ENCODE measurements around the gene ASXL1. TPM values are rescaled to one million over a fixed set of nuclear protein-coding genes. Genes with fewer than 3 reads are reported as not detected.

The ASXL1 gene
- total RNA-seq, 6 experiments from 2014 or later, result 49.0 to 62.4 (median 54.4) TPM

DNA sequence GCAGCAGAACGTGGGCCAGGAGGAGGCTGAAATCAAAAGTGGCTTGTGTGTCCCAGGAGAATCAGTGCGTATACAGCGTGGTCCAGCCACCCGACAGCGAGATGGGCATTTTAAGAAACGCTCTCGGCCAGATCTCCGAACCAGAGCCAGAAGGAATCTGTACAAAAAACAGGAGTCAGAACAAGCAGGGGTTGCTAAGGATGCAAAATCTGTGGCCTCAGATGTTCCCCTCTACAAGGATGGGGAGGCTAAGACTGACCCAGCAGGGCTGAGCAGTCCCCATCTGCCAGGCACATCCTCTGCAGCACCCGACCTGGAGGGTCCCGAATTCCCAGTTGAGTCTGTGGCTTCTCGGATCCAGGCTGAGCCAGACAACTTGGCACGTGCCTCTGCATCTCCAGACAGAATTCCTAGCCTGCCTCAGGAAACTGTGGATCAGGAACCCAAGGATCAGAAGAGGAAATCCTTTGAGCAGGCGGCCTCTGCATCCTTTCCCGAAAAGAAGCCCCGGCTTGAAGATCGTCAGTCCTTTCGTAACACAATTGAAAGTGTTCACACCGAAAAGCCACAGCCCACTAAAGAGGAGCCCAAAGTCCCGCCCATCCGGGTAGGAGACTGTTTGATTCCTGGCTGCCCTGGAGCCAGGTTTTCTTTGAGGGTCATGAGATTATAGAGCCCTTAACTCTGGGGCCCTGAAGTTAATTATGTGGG, 75.3 kb downstream of the ASXL1 start:
- DNase-seq, result no peak
- no peak overlapping the region for H3K4me3 Mint-ChIP-seq
- TF ChIP-seq, protein P1, sequence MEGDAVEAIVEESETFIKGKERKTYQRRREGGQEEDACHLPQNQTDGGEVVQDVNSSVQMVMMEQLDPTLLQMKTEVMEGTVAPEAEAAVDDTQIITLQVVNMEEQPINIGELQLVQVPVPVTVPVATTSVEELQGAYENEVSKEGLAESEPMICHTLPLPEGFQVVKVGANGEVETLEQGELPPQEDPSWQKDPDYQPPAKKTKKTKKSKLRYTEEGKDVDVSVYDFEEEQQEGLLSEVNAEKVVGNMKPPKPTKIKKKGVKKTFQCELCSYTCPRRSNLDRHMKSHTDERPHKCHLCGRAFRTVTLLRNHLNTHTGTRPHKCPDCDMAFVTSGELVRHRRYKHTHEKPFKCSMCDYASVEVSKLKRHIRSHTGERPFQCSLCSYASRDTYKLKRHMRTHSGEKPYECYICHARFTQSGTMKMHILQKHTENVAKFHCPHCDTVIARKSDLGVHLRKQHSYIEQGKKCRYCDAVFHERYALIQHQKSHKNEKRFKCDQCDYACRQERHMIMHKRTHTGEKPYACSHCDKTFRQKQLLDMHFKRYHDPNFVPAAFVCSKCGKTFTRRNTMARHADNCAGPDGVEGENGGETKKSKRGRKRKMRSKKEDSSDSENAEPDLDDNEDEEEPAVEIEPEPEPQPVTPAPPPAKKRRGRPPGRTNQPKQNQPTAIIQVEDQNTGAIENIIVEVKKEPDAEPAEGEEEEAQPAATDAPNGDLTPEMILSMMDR (IDR thresholded peaks at IDR 0.05), result no peak
- no peak overlapping the region for H3K27ac Mint-ChIP-seq
- H3K27me3 Mint-ChIP-seq (ENCODE audit: insufficient read depth), result no peaks in the 10 kb centered on the region; the same call in 1 of the 2 replicates
- H3K4me1 Mint-ChIP-seq (ENCODE audit: low read depth), result peaks cover 9% of the 10 kb centered on the region
- no peaks in the 10 kb centered on the region for H3K9me3 Mint-ChIP-seq
- peaks cover 43% of the 10 kb centered on the region for H3K36me3 Mint-ChIP-seq (ENCODE audit: low read depth)

DNA sequence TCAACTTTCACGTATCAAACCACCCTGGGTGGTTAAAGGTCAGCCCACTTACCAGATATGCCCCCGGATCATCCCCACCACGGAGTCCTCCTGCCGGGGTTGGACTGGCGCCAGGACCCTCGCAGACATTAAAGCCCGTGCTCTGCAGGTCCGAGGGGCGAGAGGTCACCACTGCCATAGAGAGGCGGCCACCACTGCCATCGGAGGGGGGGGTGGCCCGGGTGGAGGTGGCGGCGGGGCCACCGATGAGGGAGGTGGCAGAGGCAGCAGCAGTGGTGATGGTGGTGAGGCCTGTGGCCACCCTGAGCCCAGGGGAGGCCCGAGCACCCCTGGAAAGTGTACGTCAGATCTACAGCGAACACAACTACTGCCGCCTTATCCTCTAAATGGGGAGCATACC, 76.3 kb downstream of the ASXL1 start:
- TF ChIP-seq, protein P1 (IDR thresholded peaks at IDR 0.05), result no peak
- no peak for DNase-seq
- peaks cover 4% of the 10 kb centered on the region for H3K27me3 Mint-ChIP-seq (ENCODE audit: insufficient read depth)

DNA sequence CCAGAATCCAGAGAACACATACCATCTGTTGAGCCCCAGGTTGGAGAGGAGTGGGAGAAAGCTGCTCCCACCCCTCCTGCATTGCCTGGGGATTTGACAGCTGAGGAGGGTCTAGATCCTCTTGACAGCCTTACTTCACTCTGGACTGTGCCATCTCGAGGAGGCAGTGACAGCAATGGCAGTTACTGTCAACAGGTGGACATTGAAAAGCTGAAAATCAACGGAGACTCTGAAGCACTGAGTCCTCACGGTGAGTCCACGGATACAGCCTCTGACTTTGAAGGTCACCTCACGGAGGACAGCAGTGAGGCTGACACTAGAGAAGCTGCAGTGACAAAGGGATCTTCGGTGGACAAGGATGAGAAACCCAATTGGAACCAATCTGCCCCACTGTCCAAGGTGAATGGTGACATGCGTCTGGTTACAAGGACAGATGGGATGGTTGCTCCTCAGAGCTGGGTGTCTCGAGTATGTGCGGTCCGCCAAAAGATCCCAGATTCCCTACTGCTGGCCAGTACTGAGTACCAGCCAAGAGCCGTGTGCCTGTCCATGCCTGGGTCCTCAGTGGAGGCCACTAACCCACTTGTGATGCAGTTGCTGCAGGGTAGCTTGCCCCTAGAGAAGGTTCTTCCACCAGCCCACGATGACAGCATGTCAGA, 77.4 kb downstream of the ASXL1 start:
- TF ChIP-seq, protein P1 (IDR thresholded peaks at IDR 0.05), result no peak
- peaks cover 6% of the 10 kb centered on the region for H3K27me3 Mint-ChIP-seq (ENCODE audit: insufficient read depth)
- H3K36me3 Mint-ChIP-seq (ENCODE audit: low read depth), result peaks cover 43% of the 10 kb centered on the region
- H3K4me3 Mint-ChIP-seq, result no peak overlapping the region
- H3K4me1 Mint-ChIP-seq (ENCODE audit: low read depth), result peaks cover 25% of the 10 kb centered on the region
- H3K27ac Mint-ChIP-seq, result no peak overlapping the region
- no peaks in the 10 kb centered on the region for H3K9me3 Mint-ChIP-seq
- no peak for DNase-seq

More for the DNA sequence above, 76.3 kb downstream of the ASXL1 start:
- Mint-ChIP-seq H3K27ac (no peak overlapping the region; the same call in 1 of the 2 replicates), H3K36me3 (ENCODE audit: low read depth) (peaks cover 44% of the 10 kb centered on the region), H3K4me3 (no peak overlapping the region), H3K4me1 (ENCODE audit: low read depth) (peaks cover 18% of the 10 kb centered on the region), H3K9me3 (no peaks in the 10 kb centered on the region)

DNA sequence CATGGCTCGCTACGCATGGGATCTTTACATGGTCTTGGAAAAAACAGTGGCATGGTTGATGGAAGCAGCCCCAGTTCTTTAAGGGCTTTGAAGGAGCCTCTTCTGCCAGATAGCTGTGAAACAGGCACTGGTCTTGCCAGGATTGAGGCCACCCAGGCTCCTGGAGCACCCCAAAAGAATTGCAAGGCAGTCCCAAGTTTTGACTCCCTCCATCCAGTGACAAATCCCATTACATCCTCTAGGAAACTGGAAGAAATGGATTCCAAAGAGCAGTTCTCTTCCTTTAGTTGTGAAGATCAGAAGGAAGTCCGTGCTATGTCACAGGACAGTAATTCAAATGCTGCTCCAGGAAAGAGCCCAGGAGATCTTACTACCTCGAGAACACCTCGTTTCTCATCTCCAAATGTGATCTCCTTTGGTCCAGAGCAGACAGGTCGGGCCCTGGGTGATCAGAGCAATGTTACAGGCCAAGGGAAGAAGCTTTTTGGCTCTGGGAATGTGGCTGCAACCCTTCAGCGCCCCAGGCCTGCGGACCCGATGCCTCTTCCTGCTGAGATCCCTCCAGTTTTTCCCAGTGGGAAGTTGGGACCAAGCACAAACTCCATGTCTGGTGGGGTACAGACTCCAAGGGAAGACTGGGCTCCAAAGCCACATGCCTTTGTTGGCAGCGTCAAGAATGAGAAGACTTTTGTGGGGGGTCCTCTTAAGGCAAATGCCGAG, 78.2 kb downstream of the ASXL1 start:
- Mint-ChIP-seq H3K9me3 (no peaks in the 10 kb centered on the region), H3K27ac (no peak overlapping the region), H3K36me3 (ENCODE audit: low read depth) (peaks cover 44% of the 10 kb centered on the region), H3K4me1 (ENCODE audit: low read depth) (peaks cover 25% of the 10 kb centered on the region), H3K4me3 (no peak overlapping the region), H3K27me3 (ENCODE audit: insufficient read depth) (peaks cover 12% of the 10 kb centered on the region)
- DNase-seq, result no peak
- TF ChIP-seq, protein P1 (IDR thresholded peaks at IDR 0.05), result no peak

GRCh38 chr20:32436968-32437367, 78.8 kb downstream of the ASXL1 start:
- Mint-ChIP-seq H3K36me3 (ENCODE audit: low read depth) (peaks cover 47% of the 10 kb centered on the region), H3K9me3 (no peaks in the 10 kb centered on the region), H3K27ac (no peak overlapping the region), H3K4me1 (ENCODE audit: low read depth) (peaks cover 25% of the 10 kb centered on the region), H3K4me3 (no peak overlapping the region), H3K27me3 (ENCODE audit: insufficient read depth) (peaks cover 14% of the 10 kb centered on the region)
- TF ChIP-seq, protein P1 (IDR thresholded peaks at IDR 0.05), result no peak
- DNase-seq, result no peak
